ENCODE measurements around the gene RBPJL. TPM values are rescaled to one million over a fixed set of nuclear protein-coding genes. Genes with fewer than 3 reads are reported as not detected.

Gene RBPJL
- total and polyA plus RNA-seq, 2 of the 13 experiments (the other 11 are each of a cell fraction or from before 2014, with no cell fraction given), result not detected

- TF ChIP-seq, protein P1, sequence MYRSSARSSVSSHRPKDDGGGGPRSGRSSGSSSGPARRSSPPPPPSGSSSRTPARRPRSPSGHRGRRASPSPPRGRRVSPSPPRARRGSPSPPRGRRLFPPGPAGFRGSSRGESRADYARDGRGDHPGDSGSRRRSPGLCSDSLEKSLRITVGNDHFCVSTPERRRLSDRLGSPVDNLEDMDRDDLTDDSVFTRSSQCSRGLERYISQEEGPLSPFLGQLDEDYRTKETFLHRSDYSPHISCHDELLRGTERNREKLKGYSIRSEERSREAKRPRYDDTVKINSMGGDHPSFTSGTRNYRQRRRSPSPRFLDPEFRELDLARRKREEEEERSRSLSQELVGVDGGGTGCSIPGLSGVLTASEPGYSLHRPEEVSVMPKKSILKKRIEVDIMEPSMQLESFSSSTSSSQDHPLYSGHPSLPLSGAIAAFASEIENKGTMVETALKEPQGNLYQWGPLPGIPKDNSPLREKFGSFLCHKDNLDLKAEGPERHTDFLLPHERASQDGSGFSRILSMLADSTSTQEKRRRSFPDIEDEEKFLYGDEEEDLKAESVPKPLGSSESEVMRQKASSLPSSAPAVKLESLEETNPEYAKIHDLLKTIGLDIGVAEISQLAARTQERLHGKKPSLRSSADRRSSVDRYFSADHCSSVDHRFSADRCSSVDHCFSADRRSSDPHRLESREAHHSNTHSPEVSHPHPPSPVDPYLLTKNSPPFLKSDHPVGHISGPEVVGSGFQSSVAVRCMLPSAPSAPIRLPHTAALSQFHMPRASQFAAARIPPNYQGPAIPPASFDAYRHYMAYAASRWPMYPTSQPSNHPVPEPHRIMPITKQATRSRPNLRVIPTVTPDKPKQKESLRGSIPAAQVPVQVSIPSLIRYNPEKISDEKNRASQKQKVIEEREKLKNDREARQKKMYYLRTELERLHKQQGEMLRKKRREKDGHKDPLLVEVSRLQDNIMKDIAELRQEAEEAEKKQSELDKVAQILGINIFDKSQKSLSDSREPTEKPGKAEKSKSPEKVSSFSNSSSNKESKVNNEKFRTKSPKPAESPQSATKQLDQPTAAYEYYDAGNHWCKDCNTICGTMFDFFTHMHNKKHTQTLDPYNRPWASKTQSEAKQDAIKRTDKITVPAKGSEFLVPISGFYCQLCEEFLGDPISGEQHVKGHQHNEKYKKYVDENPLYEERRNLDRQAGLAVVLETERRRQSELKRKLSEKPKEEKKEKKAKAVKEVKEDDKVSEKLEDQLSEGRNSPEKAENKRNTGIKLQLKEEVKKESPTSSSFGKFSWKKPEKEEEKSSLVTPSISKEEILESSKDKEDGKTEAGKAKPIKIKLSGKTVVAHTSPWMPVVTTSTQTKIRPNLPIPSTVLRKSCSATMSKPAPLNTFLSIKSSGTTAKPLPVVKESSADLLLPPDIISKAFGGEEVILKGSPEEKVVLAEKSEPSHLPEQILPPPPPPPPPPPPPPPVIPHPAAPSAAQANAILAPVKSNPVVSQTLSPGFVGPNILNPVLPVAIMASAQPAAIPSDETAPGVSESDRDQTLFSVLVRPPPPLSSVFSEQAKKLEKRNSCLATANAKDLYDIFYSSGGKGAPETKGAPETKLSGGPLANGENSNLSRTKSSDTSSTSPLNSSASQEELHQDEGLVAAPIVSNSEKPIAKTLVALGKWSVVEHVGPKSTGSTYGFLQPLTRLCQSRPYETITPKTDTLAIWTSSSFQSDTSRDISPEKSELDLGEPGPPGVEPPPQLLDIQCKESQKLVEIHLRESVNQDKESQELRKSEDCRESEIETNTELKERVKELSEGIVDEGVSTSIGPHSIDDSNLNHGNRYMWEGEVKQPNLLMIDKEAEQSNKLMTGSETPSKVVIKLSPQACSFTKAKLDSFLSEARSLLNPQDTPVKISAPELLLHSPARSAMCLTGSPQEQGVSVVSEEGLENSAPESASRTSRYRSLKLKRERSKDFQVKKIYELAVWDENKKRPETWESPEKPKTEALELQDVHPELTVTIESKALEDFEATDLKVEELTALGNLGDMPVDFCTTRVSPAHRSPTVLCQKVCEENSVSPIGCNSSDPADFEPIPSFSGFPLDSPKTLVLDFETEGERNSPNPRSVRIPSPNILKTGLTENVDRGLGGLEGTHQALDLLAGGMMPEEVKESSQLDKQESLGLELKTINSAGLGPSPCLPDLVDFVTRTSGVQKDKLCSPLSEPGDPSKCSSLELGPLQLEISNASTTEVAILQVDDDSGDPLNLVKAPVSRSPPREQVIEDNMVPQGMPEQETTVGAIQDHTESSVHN (CRISPR knock-in tag; IDR thresholded peaks at IDR 0.05), result no peak
These were observed 518 bp downstream of the RBPJL start (continued) for GRCh38 chr20:45307076-45307640.

GRCh38 chr20:45308117-45308778 lies 1.6 kb downstream of the RBPJL start, which contains the start of gene MATN4:
TSS of gene MATN4 (minus strand) at chr20:45308299. CDS start at chr20:45305582, 2,717 bp downstream.
- TF ChIP-seq, protein P2, sequence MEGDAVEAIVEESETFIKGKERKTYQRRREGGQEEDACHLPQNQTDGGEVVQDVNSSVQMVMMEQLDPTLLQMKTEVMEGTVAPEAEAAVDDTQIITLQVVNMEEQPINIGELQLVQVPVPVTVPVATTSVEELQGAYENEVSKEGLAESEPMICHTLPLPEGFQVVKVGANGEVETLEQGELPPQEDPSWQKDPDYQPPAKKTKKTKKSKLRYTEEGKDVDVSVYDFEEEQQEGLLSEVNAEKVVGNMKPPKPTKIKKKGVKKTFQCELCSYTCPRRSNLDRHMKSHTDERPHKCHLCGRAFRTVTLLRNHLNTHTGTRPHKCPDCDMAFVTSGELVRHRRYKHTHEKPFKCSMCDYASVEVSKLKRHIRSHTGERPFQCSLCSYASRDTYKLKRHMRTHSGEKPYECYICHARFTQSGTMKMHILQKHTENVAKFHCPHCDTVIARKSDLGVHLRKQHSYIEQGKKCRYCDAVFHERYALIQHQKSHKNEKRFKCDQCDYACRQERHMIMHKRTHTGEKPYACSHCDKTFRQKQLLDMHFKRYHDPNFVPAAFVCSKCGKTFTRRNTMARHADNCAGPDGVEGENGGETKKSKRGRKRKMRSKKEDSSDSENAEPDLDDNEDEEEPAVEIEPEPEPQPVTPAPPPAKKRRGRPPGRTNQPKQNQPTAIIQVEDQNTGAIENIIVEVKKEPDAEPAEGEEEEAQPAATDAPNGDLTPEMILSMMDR (CRISPR knock-in tag; IDR thresholded peaks at IDR 0.05), result 0 out of 2 replicates have a peak, but pooled peaks have one; percentile 16
- TF ChIP-seq ZNF891 (CRISPR knock-in tag; IDR thresholded peaks at IDR 0.05) (0 out of 2 replicates have a peak, but pooled peaks have one; percentile 17), HNRNPL (IDR thresholded peaks at IDR 0.05; ENCODE audit: low read depth, low read length) (0 out of 2 replicates have a peak, but pooled peaks have one; percentile 60), HNRNPLL (IDR thresholded peaks at IDR 0.05; ENCODE audit: low read depth, low read length, poor library complexity, severe bottlenecking) (peak; percentile 31), ZNF768 (CRISPR knock-in tag; IDR thresholded peaks at IDR 0.05) (peak; percentile 72; the same call in 1 of the 2 replicates), NFE2 (CRISPR knock-in tag; IDR thresholded peaks at IDR 0.05) (no peak)
- TF ChIP-seq, protein P3, sequence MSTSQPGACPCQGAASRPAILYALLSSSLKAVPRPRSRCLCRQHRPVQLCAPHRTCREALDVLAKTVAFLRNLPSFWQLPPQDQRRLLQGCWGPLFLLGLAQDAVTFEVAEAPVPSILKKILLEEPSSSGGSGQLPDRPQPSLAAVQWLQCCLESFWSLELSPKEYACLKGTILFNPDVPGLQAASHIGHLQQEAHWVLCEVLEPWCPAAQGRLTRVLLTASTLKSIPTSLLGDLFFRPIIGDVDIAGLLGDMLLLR (CRISPR knock-in tag; IDR thresholded peaks at IDR 0.05), result no peak
- H3K4me3 ChIP-seq (replicated peaks in 1 of 3; ENCODE audit: insufficient read depth in 1 of 3, low read depth in 2 of 3, low read length in 3 of 3), result no peak within 1 kb of the TSS; a peak in 1 of 6 replicates
- ATAC-seq, result peak; percentile 37
- H3K9me3 ChIP-seq (ENCODE audit: low read length), result no peaks in the 10 kb centered on the region
- WGBS (ENCODE audit: low lambda C conversion rate), result 32% methylated on average over 15 of the region's 20 CpGs
- intact Hi-C loops (cut with micrococcal nuclease; ENCODE audit: unreplicated experiment) (no loop called here), in situ Hi-C loops (cut with HindIII; ENCODE audit: extremely low pct_ligation_motif_present, low pct_unique_long_range_greater_than_20kb) (no loop called here)
- H3K4me2 ChIP-seq (ENCODE audit: low read depth, low read length), result no peak within 1 kb of the TSS
- no peak within 1 kb of the TSS for H3K27ac ChIP-seq (ENCODE audit: extremely low read length, insufficient read depth, low read length)
- DNase-seq (ENCODE audit: low spot score), result no peak
- H2AFZ ChIP-seq (ENCODE audit: low read length), result no peak within 1 kb of the TSS
- BruUV-seq (replicated peaks), result no TSS peak
- peaks cover 8% of the 10 kb centered on the region for H3K4me1 ChIP-seq (ENCODE audit: insufficient read depth, low read length)
- H4K20me1 ChIP-seq (ENCODE audit: insufficient read depth, low read length), result no peaks in the 10 kb centered on the region
- H3K27me3 ChIP-seq (ENCODE audit: control insufficient read depth in 1 of 2, insufficient read depth in 2 of 2, low read length in 2 of 2), result peaks cover 6 to 53% of the 10 kb centered on the region in 2 experiments; a peak in 4 of 5 replicates
- CTCF ChIA-PET (ENCODE audit: low intra/inter-chr PET ratio, low total read pairs), result interaction anchor here (1.2 kb wide), 1 partner anchor 143 kb away, joined by 3 read pairs; no protein-coding TSS in a partner anchor
- no peak for FAIRE-seq
- H3K36me3 ChIP-seq (replicated peaks in 1 of 2; ENCODE audit: control insufficient read depth in 1 of 2, insufficient read depth in 2 of 2, low read length in 2 of 2), result no peaks in the 10 kb centered on the region
- no peak within 1 kb of the TSS for H3K9ac ChIP-seq (ENCODE audit: insufficient read depth, low read depth, low read length)
- no peaks in the 10 kb centered on the region for H3K79me2 ChIP-seq (ENCODE audit: insufficient read depth, low read length)
- POLR2A ChIA-PET, result no interaction called here

Data from HepG2 (cell line).